HL-60 (cell line): Measurements from ENCODE around the gene CCDC15.

Experiments
- GABPA ChIP-seq: IDR thresholded peaks from 2 replicates; pipeline ENCODE4 v1.6.1; 2012; ENCODE audit warnings: low read depth
- POLR2AphosphoS5 ChIP-seq: IDR thresholded peaks from 2 replicates; pipeline ENCODE4 v1.6.1; 2012; ENCODE audit warnings: low read depth
- SPI1 ChIP-seq: IDR thresholded peaks from 2 replicates; pipeline ENCODE4 v1.6.1; 2012; ENCODE audit warnings: low read depth, mild to moderate bottlenecking, borderline replicate concordance
- TF ChIP-seq, protein P1 (sequence below): IDR thresholded peaks from one replicate; pipeline ENCODE4 v1.5.1; 2011; ENCODE audit warnings: low read length, control low read depth, inconsistent platforms; ENCODE audit not compliant: insufficient read depth
- TF ChIP-seq, protein P2 (sequence below): IDR thresholded peaks from 2 replicates; pipeline ENCODE4 v1.6.1; 2012; ENCODE audit warnings: low read depth; ENCODE audit not compliant: insufficient replicate concordance

DNA sequence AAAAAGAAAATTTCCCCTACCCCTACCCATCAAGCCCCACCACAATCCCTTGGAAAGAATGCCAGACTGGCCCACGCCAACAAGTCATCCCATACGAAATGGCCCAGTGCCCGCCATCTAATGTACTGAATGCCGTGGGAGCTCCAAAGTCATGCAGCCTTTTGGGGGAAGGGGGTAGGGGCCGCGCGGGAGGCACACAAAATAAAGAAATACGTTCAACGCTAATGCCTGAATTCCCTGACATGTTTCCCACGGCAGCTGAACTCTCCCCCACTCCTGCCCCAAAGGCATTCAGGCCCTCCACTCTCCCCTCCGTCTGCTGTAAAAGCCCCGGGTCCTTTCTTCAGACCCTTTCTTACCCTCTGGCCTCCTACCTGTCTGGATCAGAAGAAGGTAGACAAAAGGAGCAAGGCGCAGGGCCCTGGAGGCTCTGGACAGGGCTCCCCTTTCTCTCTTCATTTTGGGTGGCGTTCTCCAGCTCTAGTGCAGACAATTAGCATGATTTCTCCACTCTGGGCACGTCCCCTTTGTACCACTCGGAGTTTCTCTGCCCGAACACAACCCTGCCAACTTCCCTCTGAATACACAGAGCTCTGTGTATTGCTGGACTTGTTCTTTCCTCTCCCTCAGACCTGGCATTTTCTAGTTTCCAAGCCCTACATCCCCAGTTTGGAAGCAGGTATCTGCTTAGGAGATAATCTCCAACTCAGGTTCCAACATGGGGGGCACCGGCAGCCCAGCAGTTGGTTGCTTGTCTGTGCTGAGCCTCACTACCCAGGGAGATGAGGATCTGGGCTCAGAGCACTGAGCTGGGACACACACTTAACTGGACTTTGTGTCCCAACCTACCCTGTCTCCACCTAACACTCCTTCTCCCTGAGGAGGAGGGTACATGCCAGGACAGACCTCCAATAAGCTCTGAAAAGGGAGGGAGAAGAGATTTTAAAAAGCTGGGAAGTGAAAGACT, 18.2 kb upstream of the CCDC15 start, which contains the start of gene HEPACAM:
- TF ChIP-seq, protein P1, sequence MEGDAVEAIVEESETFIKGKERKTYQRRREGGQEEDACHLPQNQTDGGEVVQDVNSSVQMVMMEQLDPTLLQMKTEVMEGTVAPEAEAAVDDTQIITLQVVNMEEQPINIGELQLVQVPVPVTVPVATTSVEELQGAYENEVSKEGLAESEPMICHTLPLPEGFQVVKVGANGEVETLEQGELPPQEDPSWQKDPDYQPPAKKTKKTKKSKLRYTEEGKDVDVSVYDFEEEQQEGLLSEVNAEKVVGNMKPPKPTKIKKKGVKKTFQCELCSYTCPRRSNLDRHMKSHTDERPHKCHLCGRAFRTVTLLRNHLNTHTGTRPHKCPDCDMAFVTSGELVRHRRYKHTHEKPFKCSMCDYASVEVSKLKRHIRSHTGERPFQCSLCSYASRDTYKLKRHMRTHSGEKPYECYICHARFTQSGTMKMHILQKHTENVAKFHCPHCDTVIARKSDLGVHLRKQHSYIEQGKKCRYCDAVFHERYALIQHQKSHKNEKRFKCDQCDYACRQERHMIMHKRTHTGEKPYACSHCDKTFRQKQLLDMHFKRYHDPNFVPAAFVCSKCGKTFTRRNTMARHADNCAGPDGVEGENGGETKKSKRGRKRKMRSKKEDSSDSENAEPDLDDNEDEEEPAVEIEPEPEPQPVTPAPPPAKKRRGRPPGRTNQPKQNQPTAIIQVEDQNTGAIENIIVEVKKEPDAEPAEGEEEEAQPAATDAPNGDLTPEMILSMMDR: no peak
- TF ChIP-seq, protein P2, sequence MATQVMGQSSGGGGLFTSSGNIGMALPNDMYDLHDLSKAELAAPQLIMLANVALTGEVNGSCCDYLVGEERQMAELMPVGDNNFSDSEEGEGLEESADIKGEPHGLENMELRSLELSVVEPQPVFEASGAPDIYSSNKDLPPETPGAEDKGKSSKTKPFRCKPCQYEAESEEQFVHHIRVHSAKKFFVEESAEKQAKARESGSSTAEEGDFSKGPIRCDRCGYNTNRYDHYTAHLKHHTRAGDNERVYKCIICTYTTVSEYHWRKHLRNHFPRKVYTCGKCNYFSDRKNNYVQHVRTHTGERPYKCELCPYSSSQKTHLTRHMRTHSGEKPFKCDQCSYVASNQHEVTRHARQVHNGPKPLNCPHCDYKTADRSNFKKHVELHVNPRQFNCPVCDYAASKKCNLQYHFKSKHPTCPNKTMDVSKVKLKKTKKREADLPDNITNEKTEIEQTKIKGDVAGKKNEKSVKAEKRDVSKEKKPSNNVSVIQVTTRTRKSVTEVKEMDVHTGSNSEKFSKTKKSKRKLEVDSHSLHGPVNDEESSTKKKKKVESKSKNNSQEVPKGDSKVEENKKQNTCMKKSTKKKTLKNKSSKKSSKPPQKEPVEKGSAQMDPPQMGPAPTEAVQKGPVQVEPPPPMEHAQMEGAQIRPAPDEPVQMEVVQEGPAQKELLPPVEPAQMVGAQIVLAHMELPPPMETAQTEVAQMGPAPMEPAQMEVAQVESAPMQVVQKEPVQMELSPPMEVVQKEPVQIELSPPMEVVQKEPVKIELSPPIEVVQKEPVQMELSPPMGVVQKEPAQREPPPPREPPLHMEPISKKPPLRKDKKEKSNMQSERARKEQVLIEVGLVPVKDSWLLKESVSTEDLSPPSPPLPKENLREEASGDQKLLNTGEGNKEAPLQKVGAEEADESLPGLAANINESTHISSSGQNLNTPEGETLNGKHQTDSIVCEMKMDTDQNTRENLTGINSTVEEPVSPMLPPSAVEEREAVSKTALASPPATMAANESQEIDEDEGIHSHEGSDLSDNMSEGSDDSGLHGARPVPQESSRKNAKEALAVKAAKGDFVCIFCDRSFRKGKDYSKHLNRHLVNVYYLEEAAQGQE: no peak
- no peak for TF ChIP-seq POLR2AphosphoS5
- TF ChIP-seq SPI1: no peak
- no peak for TF ChIP-seq GABPA
